ENCODE data around the gene APPL2.
"Not testable (repeated sequence)": the region's sequence is repeated elsewhere in the genome, so short reads cannot be mapped to it uniquely, and the experiment has no call there.

Gene APPL2

DNA sequence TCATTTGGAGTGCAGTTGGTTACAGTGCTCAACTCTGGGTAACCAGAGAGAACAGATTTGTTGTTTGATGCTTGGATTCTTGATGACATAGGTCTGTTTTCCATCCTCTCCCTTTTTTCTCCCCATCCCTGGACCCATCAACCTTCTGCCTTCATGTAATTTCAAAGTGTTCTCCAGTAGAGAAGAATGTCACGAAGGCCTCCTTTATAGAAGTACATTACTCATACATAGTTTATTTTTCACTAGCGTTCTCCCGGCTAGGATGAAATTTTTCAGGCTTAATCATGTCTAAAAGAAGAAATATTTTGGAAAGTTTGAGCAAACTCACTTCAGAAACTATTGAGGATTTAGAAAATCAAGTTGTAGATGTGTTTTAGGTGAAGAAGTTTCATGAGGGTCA lies 20.9 kb upstream of the APPL2 start:
- Histone ChIP-seq H3K18ac (ENCODE audit: low read length) (no peak overlapping the region), H3K14ac (ENCODE audit: low read length) (no peak overlapping the region), H2BK12ac (ENCODE audit: low read length) (no peak overlapping the region), H2AK5ac (ENCODE audit: low read depth, low read length) (no peak overlapping the region), H3K36me3 (replicated peaks in 1 of 2; ENCODE audit: control insufficient read depth in 2 of 2, insufficient read depth in 2 of 2, low read length in 2 of 2) (no peaks in the 10 kb centered on the region), H3K23ac (ENCODE audit: low read depth, low read length, poor library complexity) (no peak overlapping the region), H3K79me1 (ENCODE audit: low read depth, low read length) (no peaks in the 10 kb centered on the region), H3K4ac (ENCODE audit: low read length) (no peak overlapping the region), H3K27ac (replicated peaks; ENCODE audit: low read length) (no peak overlapping the region), H3K4me3 (ENCODE audit: low read length in 2 of 2) (no peak overlapping the region), H2BK120ac (ENCODE audit: low read depth, low read length) (no peak overlapping the region), H4K91ac (ENCODE audit: low read depth, low read length, poor library complexity) (no peak overlapping the region), H2AFZ (ENCODE audit: low read length) (no peak overlapping the region), H3K27me3 (ENCODE audit: control insufficient read depth in 3 of 3, insufficient read depth in 3 of 3, low read depth in 1 of 3, low read length in 3 of 3) (no peaks in the 10 kb centered on the region), H2BK15ac (ENCODE audit: low read length) (no peak overlapping the region), H3K4me1 (ENCODE audit: control insufficient read depth in 2 of 2, insufficient read depth in 1 of 2, low read depth in 1 of 2, low read length in 2 of 2) (no peaks in the 10 kb centered on the region), H3K9ac (ENCODE audit: low read depth, low read length, poor library complexity) (no peak overlapping the region), H3K9me3 (replicated peaks in 1 of 2; ENCODE audit: control insufficient read depth in 2 of 2, insufficient read depth in 1 of 2, low read depth in 1 of 2, low read length in 2 of 2) (no peaks in the 10 kb centered on the region), H4K8ac (ENCODE audit: low read depth, low read length) (no peak overlapping the region), H3K4me2 (ENCODE audit: insufficient read depth, low read length, poor library complexity, severe bottlenecking) (no peak overlapping the region), H2BK5ac (ENCODE audit: low read length) (no peak overlapping the region)
- no peak for DNase-seq (ENCODE audit: low spot score)
- WGBS, 2 donors (ENCODE audit: extremely low coverage in 2 of 2, insufficient read length in 2 of 2, insufficient replicate concordance in 1 of 2), result no CpG with 5 or more reads among the region's 3 CpGs

- not testable (repeated sequence) for H3K79me1 ChIP-seq (ENCODE audit: low read depth, low read length); H3K27me3 ChIP-seq (ENCODE audit: control insufficient read depth in 3 of 3, insufficient read depth in 3 of 3, low read depth in 1 of 3, low read length in 3 of 3); H3K23ac ChIP-seq (ENCODE audit: low read depth, low read length, poor library complexity); H2BK12ac ChIP-seq (ENCODE audit: low read length); H3K4me2 ChIP-seq (ENCODE audit: insufficient read depth, low read length, poor library complexity, severe bottlenecking); H2BK15ac ChIP-seq (ENCODE audit: low read length); H3K18ac ChIP-seq (ENCODE audit: low read length); H2AK5ac ChIP-seq (ENCODE audit: low read depth, low read length); H3K4me1 ChIP-seq (ENCODE audit: control insufficient read depth in 2 of 2, insufficient read depth in 1 of 2, low read depth in 1 of 2, low read length in 2 of 2); H2AFZ ChIP-seq (ENCODE audit: low read length); DNase-seq (ENCODE audit: low spot score); H4K8ac ChIP-seq (ENCODE audit: low read depth, low read length); H3K36me3 ChIP-seq (replicated peaks in 1 of 2; ENCODE audit: control insufficient read depth in 2 of 2, insufficient read depth in 2 of 2, low read length in 2 of 2); H2BK5ac ChIP-seq (ENCODE audit: low read length); H2BK120ac ChIP-seq (ENCODE audit: low read depth, low read length); H3K14ac ChIP-seq (ENCODE audit: low read length); H3K9ac ChIP-seq (ENCODE audit: low read depth, low read length, poor library complexity); H3K4ac ChIP-seq (ENCODE audit: low read length); H3K9me3 ChIP-seq (replicated peaks in 1 of 2; ENCODE audit: control insufficient read depth in 2 of 2, insufficient read depth in 1 of 2, low read depth in 1 of 2, low read length in 2 of 2); H3K4me3 ChIP-seq (ENCODE audit: low read length in 2 of 2); H4K91ac ChIP-seq (ENCODE audit: low read depth, low read length, poor library complexity); H3K27ac ChIP-seq (replicated peaks; ENCODE audit: low read length)
- no CpG with 5 or more reads among the region's 5 CpGs for WGBS, 2 donors (ENCODE audit: extremely low coverage in 2 of 2, insufficient read length in 2 of 2, insufficient replicate concordance in 1 of 2)
Measured at GRCh38 chr12:105256431-105256830, 20.5 kb upstream of the APPL2 start.

DNA sequence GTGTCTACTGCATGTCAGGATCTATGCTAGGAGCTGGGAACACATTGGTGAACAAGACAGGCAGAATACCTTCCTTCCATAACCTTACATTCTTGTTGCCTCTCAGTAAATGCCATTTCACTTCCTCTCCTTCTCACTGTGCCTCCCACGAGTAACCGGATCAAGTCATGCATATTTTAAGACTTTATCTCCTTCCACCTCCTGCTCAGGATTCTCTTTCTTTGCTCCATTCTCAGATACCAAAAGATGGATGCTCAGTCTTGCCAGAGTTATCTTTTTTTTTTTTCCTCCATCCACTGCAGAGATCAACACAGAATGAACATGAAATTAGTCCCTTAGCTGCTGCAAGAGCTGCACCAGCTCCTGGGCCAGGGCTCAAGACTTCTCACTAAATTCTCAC lies 20.0 kb upstream of the APPL2 start:
- no peak overlapping the region for H3K4me2 ChIP-seq (ENCODE audit: insufficient read depth, low read length, poor library complexity, severe bottlenecking)
- no peak for DNase-seq (ENCODE audit: low spot score)
- no peak overlapping the region for H3K27ac ChIP-seq (replicated peaks; ENCODE audit: low read length)
- no peak overlapping the region for H2AK5ac ChIP-seq (ENCODE audit: low read depth, low read length)
- H3K4me3 ChIP-seq (ENCODE audit: low read length in 2 of 2), result no peak overlapping the region
- H4K8ac ChIP-seq (ENCODE audit: low read depth, low read length), result no peak overlapping the region
- H3K4me1 ChIP-seq (ENCODE audit: control insufficient read depth in 2 of 2, insufficient read depth in 1 of 2, low read depth in 1 of 2, low read length in 2 of 2), result no peaks in the 10 kb centered on the region
- no peaks in the 10 kb centered on the region for H3K9me3 ChIP-seq (replicated peaks in 1 of 2; ENCODE audit: control insufficient read depth in 2 of 2, insufficient read depth in 1 of 2, low read depth in 1 of 2, low read length in 2 of 2)
- H3K27me3 ChIP-seq (ENCODE audit: control insufficient read depth in 3 of 3, insufficient read depth in 3 of 3, low read depth in 1 of 3, low read length in 3 of 3), result no peaks in the 10 kb centered on the region
- no peak overlapping the region for H2BK5ac ChIP-seq (ENCODE audit: low read length)
- no peaks in the 10 kb centered on the region for H3K79me1 ChIP-seq (ENCODE audit: low read depth, low read length)
- H2AFZ ChIP-seq (ENCODE audit: low read length), result no peak overlapping the region
- WGBS, 2 donors (ENCODE audit: extremely low coverage in 2 of 2, insufficient read length in 2 of 2, insufficient replicate concordance in 1 of 2), result no CpG with 5 or more reads among the region's 2 CpGs
- no peak overlapping the region for H4K91ac ChIP-seq (ENCODE audit: low read depth, low read length, poor library complexity)
- no peak overlapping the region for H2BK12ac ChIP-seq (ENCODE audit: low read length)
- no peak overlapping the region for H2BK120ac ChIP-seq (ENCODE audit: low read depth, low read length)
- no peak overlapping the region for H2BK15ac ChIP-seq (ENCODE audit: low read length)
- no peak overlapping the region for H3K4ac ChIP-seq (ENCODE audit: low read length)
- H3K14ac ChIP-seq (ENCODE audit: low read length), result no peak overlapping the region
- no peak overlapping the region for H3K9ac ChIP-seq (ENCODE audit: low read depth, low read length, poor library complexity)
- H3K18ac ChIP-seq (ENCODE audit: low read length), result no peak overlapping the region
- no peak overlapping the region for H3K23ac ChIP-seq (ENCODE audit: low read depth, low read length, poor library complexity)
- no peaks in the 10 kb centered on the region for H3K36me3 ChIP-seq (replicated peaks in 1 of 2; ENCODE audit: control insufficient read depth in 2 of 2, insufficient read depth in 2 of 2, low read length in 2 of 2)

- H3K36me3 ChIP-seq (replicated peaks in 1 of 2; ENCODE audit: control insufficient read depth in 2 of 2, insufficient read depth in 2 of 2, low read length in 2 of 2), result no peaks in the 10 kb centered on the region
- no peaks in the 10 kb centered on the region for H3K79me1 ChIP-seq (ENCODE audit: low read depth, low read length)
- H2AK5ac ChIP-seq (ENCODE audit: low read depth, low read length), result no peak overlapping the region
- H2BK5ac ChIP-seq (ENCODE audit: low read length), result no peak overlapping the region
- H2BK12ac ChIP-seq (ENCODE audit: low read length), result no peak overlapping the region
- no peaks in the 10 kb centered on the region for H3K27me3 ChIP-seq (ENCODE audit: control insufficient read depth in 3 of 3, insufficient read depth in 3 of 3, low read depth in 1 of 3, low read length in 3 of 3)
- no peak overlapping the region for H4K8ac ChIP-seq (ENCODE audit: low read depth, low read length)
- DNase-seq (ENCODE audit: low spot score), result no peak
- no peak overlapping the region for H3K27ac ChIP-seq (replicated peaks; ENCODE audit: low read length)
- H3K18ac ChIP-seq (ENCODE audit: low read length), result peak overlapping the region; percentile 72
- no peaks in the 10 kb centered on the region for H3K9me3 ChIP-seq (replicated peaks in 1 of 2; ENCODE audit: control insufficient read depth in 2 of 2, insufficient read depth in 1 of 2, low read depth in 1 of 2, low read length in 2 of 2)
- H3K9ac ChIP-seq (ENCODE audit: low read depth, low read length, poor library complexity), result peak overlapping the region; percentile 32
- H3K4me2 ChIP-seq (ENCODE audit: insufficient read depth, low read length, poor library complexity, severe bottlenecking), result no peak overlapping the region
- no peak overlapping the region for H2AFZ ChIP-seq (ENCODE audit: low read length)
- no peak overlapping the region for H2BK15ac ChIP-seq (ENCODE audit: low read length)
- H4K91ac ChIP-seq (ENCODE audit: low read depth, low read length, poor library complexity), result no peak overlapping the region
- no peak overlapping the region for H3K4ac ChIP-seq (ENCODE audit: low read length)
- no peak overlapping the region for H3K14ac ChIP-seq (ENCODE audit: low read length)
- peak overlapping the region; percentile 49 for H3K23ac ChIP-seq (ENCODE audit: low read depth, low read length, poor library complexity)
- no peaks in the 10 kb centered on the region for H3K4me1 ChIP-seq (ENCODE audit: control insufficient read depth in 2 of 2, insufficient read depth in 1 of 2, low read depth in 1 of 2, low read length in 2 of 2)
- WGBS, 2 donors (ENCODE audit: extremely low coverage in 2 of 2, insufficient read length in 2 of 2, insufficient replicate concordance in 1 of 2), result no CpG with 5 or more reads among the region's 3 CpGs
- no peak overlapping the region for H3K4me3 ChIP-seq (ENCODE audit: low read length in 2 of 2)
- H2BK120ac ChIP-seq (ENCODE audit: low read depth, low read length), result no peak overlapping the region
Measured at GRCh38 chr12:105253866-105254513, 18.0 kb upstream of the APPL2 start.

Measured in neuronal stem cell (in vitro differentiated cells).